IPS DF 4.7 (cell line): ENCODE results near the gene RARS1.

Source experiments
- DNase-seq: peaks from one replicate; pipeline ENCODE4 v3.0.0-alpha.2; 2013; ENCODE audit warnings: low spot score; ENCODE audit errors: extremely low read depth

Gene RARS1

GRCh38 chr5:168553377-168554130 is 67.3 kb downstream of the RARS1 start:
- no peak for DNase-seq

- no peak for DNase-seq
Observed at GRCh38 chr5:168557389-168557788, 71.1 kb downstream of the RARS1 start.

- no peak for DNase-seq
Observed at GRCh38 chr5:168562279-168562678, 76.0 kb downstream of the RARS1 start.

- DNase-seq = no peak
Observed at GRCh38 chr5:168563959-168564358, 77.7 kb downstream of the RARS1 start.

- DNase-seq = no peak
Observed at GRCh38 chr5:168568738-168569137, 82.5 kb downstream of the RARS1 start.
